Epithelial cell of proximal tubule (primary cell): ENCODE measurements around the gene SNX5. TPM values are rescaled to one million over a fixed set of nuclear protein-coding genes. Genes with fewer than 3 reads are reported as not detected.

Experiments used
- DNase-seq: peaks from one replicate; pipeline ENCODE4 v3.0.0-alpha.2; 2011; ENCODE audit warnings: low read depth
- H3K4me3 ChIP-seq: 2 replicates; pipeline ENCODE4 v1.5.1; 2011; ENCODE audit warnings: low read depth, mild to moderate bottlenecking, low read length
- CTCF ChIP-seq: conservative IDR thresholded peaks from 2 replicates; pipeline ENCODE4 v1.5.1; 2012; ENCODE audit warnings: low read depth, mild to moderate bottlenecking, low read length
- total RNA-seq: library from RNA; depleted of rRNA; stranded (reverse); fragments of >200 nt; gene quantifications from 2 replicates; pipeline ENCODE4 v1.2.3, GENCODE V29; 2015

SNX5 gene
- total RNA-seq, 1 donor from 2014 or later = 182 TPM

GRCh38 chr20:17976305-17976704, 7.7 kb upstream of the SNX5 start:
- TF ChIP-seq CTCF = no peak
- no peak overlapping the region for H3K4me3 ChIP-seq
- no peak for DNase-seq

- no peak for TF ChIP-seq CTCF
- DNase-seq = no peak
Measured at GRCh38 chr20:17972121-17972520, 3.5 kb upstream of the SNX5 start.

GRCh38 chr20:17971300-17972013, 2.9 kb upstream of the SNX5 start:
- peak overlapping the region; percentile 93 for H3K4me3 ChIP-seq
- TF ChIP-seq CTCF = no peak
- DNase-seq = no peak

More at GRCh38 chr20:17972121-17972520, 3.5 kb upstream of the SNX5 start:
- H3K4me3 ChIP-seq = peak overlapping the region; percentile 93

GRCh38 chr20:17969884-17970409, 1.4 kb upstream of the SNX5 start:
- no peak for TF ChIP-seq CTCF
- peak overlapping the region; percentile 93 for H3K4me3 ChIP-seq
- no peak for DNase-seq

- no peak for TF ChIP-seq CTCF
- peak overlapping the region; percentile 93 for H3K4me3 ChIP-seq
- no peak for DNase-seq
Measured at GRCh38 chr20:17969278-17969883, 787 bp upstream of the SNX5 start.

- TF ChIP-seq CTCF = no peak
- no peak for DNase-seq
- H3K4me3 ChIP-seq = peak overlapping the region; percentile 93
Measured at GRCh38 chr20:17967521-17968365, 851 bp downstream of the SNX5 start.
